HepG2 (cell line): Measurements from ENCODE around the gene SRCIN1. TPM values are rescaled to one million over a fixed set of nuclear protein-coding genes. Genes with fewer than 3 reads are reported as not detected.

Experiments used
- CC2D1A ChIP-seq: sonication (generic); formaldehyde crosslinking; IDR thresholded peaks from 2 replicates; pipeline ENCODE4 v1.8.1; 2023; ENCODE audit warnings: mild to moderate bottlenecking, missing genetic modification reagents
- CENPT ChIP-seq: sonication (generic); formaldehyde crosslinking; IDR thresholded peaks from 2 replicates; pipeline ENCODE4 v1.8.0; 2022; ENCODE audit warnings: low read depth, mild to moderate bottlenecking, moderate library complexity, missing genetic modification reagents
- FOXK1 ChIP-seq: sonication (generic); formaldehyde crosslinking; IDR thresholded peaks from 2 replicates; pipeline ENCODE4 v1.4.0; 2020; ENCODE audit warnings: low read depth, missing genetic modification reagents, borderline replicate concordance
- FOXO1 ChIP-seq: sonication (generic); formaldehyde crosslinking; IDR thresholded peaks from 2 replicates; pipeline ENCODE4 v1.4.0; 2020; ENCODE audit warnings: missing genetic modification reagents
- HNF4G ChIP-seq, 2 experiments: sonication (generic) in 1 of 2; formaldehyde crosslinking in 1 of 2; IDR thresholded peaks; 2 replicates each; pipeline versions ENCODE4 v1.4.0 to v1.6.1; 2011 to 2020; ENCODE audit warnings: borderline replicate concordance in 2 of 2, low read depth in 2 of 2, mild to moderate bottlenecking in 2 of 2, low read length in 1 of 2, missing genetic modification reagents in 1 of 2, moderate library complexity in 1 of 2
- HNRNPLL ChIP-seq: fragments of 200-400 bp; formaldehyde crosslinking; IDR thresholded peaks from 2 replicates; pipeline ENCODE4 v1.6.1; 2017; ENCODE audit warnings: mild to moderate bottlenecking, low read depth, low read length; ENCODE audit not compliant: poor library complexity, severe bottlenecking
- IRF1 ChIP-seq: sonication (generic); formaldehyde crosslinking; IDR thresholded peaks from 2 replicates; pipeline ENCODE4 v1.4.0; 2020; ENCODE audit warnings: low read depth, mild to moderate bottlenecking, missing genetic modification reagents
- JARID2 ChIP-seq: sonication (generic); formaldehyde crosslinking; IDR thresholded peaks from 2 replicates; pipeline ENCODE4 v1.8.1; 2023; ENCODE audit warnings: missing genetic modification reagents, inconsistent platforms; ENCODE audit not compliant: insufficient replicate concordance
- MBD4 ChIP-seq: IDR thresholded peaks from 2 replicates; pipeline ENCODE4 v1.6.1; 2012; ENCODE audit warnings: low read length, inconsistent platforms, borderline replicate concordance
- TEAD3 ChIP-seq: optimal IDR thresholded peaks from 2 replicates; pipeline ENCODE3; 2016; ENCODE audit warnings: borderline replicate concordance
- ZMAT3 ChIP-seq: sonication (generic); formaldehyde crosslinking; conservative IDR thresholded peaks from 2 replicates; pipeline ENCODE4 v1.7.0; 2021; ENCODE audit warnings: missing genetic modification reagents
- ZNF543 ChIP-seq: sonication (generic); formaldehyde crosslinking; IDR thresholded peaks from 2 replicates; pipeline ENCODE4 v1.4.0; 2020; ENCODE audit warnings: mild to moderate bottlenecking, missing genetic modification reagents
- ZNF724P ChIP-seq: sonication (generic); formaldehyde crosslinking; IDR thresholded peaks from 2 replicates; pipeline ENCODE4 v1.8.0; 2022; ENCODE audit warnings: missing genetic modification reagents, borderline replicate concordance
- ZNF780A ChIP-seq: sonication (generic); formaldehyde crosslinking; IDR thresholded peaks from 2 replicates; pipeline ENCODE4 v1.8.0; 2022; ENCODE audit warnings: mild to moderate bottlenecking, missing genetic modification reagents, moderate library complexity
- ZSCAN9 ChIP-seq: IDR thresholded peaks from 2 replicates; pipeline ENCODE4 v1.6.1; 2016; ENCODE audit warnings: borderline replicate concordance
- polyA plus RNA-seq, 8 experiments: library from polyadenylated mRNA; depleted of rRNA in 3 of 8; stranded (reverse) in 7 of 8; unstranded in 1 of 8; fragments of >200 nt; fragmentation: Illumina TruSeq in 4 of 8; extraction: Trizol in 4 of 8; gene quantifications; 2 replicates each; pipeline versions ENCODE4 v1.2.1 to v1.2.3, GENCODE V29; 2011 to 2016; ENCODE audit warnings: low read depth in 4 of 8, missing spikeins in 1 of 8, mixed read lengths in 1 of 8; ENCODE audit not compliant: insufficient read depth in 1 of 8
- total RNA-seq, 5 experiments: library from RNA; depleted of rRNA; stranded (reverse); fragments of >200 nt; fragmentation: Illumina TruSeq; extraction: Trizol; gene quantifications; 2 replicates each; pipeline ENCODE4 v1.2.3, GENCODE V29; 2016; ENCODE audit warnings: low read depth in 1 of 5
- TF ChIP-seq, protein P1 (sequence below): sonication (generic); formaldehyde crosslinking; IDR thresholded peaks from 2 replicates; pipeline ENCODE4 v1.5.0; 2020; ENCODE audit warnings: mild to moderate bottlenecking, missing genetic modification reagents, borderline replicate concordance
- TF ChIP-seq, protein P2 (sequence below): sonication (generic); formaldehyde crosslinking; IDR thresholded peaks from 2 replicates; pipeline ENCODE4 v1.4.0; 2020; ENCODE audit warnings: missing genetic modification reagents

The SRCIN1 gene
- total and polyA plus RNA-seq, 2 of the 13 experiments (the other 11 are each of a cell fraction or from before 2014, with no cell fraction given) = 1.2 to 9.6 TPM

GRCh38 chr17:38508954-38509771 lies 96.6 kb downstream of the SRCIN1 start (continued):
- TF ChIP-seq, protein P1, sequence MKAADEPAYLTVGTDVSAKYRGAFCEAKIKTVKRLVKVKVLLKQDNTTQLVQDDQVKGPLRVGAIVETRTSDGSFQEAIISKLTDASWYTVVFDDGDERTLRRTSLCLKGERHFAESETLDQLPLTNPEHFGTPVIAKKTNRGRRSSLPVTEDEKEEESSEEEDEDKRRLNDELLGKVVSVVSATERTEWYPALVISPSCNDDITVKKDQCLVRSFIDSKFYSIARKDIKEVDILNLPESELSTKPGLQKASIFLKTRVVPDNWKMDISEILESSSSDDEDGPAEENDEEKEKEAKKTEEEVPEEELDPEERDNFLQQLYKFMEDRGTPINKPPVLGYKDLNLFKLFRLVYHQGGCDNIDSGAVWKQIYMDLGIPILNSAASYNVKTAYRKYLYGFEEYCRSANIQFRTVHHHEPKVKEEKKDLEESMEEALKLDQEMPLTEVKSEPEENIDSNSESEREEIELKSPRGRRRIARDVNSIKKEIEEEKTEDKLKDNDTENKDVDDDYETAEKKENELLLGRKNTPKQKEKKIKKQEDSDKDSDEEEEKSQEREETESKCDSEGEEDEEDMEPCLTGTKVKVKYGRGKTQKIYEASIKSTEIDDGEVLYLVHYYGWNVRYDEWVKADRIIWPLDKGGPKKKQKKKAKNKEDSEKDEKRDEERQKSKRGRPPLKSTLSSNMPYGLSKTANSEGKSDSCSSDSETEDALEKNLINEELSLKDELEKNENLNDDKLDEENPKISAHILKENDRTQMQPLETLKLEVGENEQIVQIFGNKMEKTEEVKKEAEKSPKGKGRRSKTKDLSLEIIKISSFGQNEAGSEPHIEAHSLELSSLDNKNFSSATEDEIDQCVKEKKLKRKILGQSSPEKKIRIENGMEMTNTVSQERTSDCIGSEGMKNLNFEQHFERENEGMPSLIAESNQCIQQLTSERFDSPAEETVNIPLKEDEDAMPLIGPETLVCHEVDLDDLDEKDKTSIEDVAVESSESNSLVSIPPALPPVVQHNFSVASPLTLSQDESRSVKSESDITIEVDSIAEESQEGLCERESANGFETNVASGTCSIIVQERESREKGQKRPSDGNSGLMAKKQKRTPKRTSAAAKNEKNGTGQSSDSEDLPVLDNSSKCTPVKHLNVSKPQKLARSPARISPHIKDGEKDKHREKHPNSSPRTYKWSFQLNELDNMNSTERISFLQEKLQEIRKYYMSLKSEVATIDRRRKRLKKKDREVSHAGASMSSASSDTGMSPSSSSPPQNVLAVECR (CRISPR knock-in tag) = peak; percentile 32; the same call in 1 of the 2 replicates
- TF ChIP-seq CC2D1A (CRISPR knock-in tag) (no peak), IRF1 (CRISPR knock-in tag) (no peak), ZNF780A (CRISPR knock-in tag) (no peak), FOXK1 (CRISPR knock-in tag) (0 out of 2 replicates have a peak, but pooled peaks have one; percentile 53), HNF4G (IDR thresholded peaks at IDR 0.05; ENCODE audit: borderline replicate concordance, low read depth, low read length) (no peak), HNF4G (CRISPR knock-in tag; IDR thresholded peaks at IDR 0.05; ENCODE audit: borderline replicate concordance, low read depth) (no peak), ZNF543 (CRISPR knock-in tag) (no peak), TEAD3 (CRISPR knock-in tag) (peak; percentile 41), CENPT (no peak), ZSCAN9 (CRISPR knock-in tag) (no peak), ZNF724P (no peak), HNRNPLL (no peak), JARID2 (peak; percentile 29), MBD4 (no peak), ZMAT3 (CRISPR knock-in tag) (no peak), FOXO1 (CRISPR knock-in tag) (peak; percentile 26; the same call in 1 of the 2 replicates)
- TF ChIP-seq, protein P2, sequence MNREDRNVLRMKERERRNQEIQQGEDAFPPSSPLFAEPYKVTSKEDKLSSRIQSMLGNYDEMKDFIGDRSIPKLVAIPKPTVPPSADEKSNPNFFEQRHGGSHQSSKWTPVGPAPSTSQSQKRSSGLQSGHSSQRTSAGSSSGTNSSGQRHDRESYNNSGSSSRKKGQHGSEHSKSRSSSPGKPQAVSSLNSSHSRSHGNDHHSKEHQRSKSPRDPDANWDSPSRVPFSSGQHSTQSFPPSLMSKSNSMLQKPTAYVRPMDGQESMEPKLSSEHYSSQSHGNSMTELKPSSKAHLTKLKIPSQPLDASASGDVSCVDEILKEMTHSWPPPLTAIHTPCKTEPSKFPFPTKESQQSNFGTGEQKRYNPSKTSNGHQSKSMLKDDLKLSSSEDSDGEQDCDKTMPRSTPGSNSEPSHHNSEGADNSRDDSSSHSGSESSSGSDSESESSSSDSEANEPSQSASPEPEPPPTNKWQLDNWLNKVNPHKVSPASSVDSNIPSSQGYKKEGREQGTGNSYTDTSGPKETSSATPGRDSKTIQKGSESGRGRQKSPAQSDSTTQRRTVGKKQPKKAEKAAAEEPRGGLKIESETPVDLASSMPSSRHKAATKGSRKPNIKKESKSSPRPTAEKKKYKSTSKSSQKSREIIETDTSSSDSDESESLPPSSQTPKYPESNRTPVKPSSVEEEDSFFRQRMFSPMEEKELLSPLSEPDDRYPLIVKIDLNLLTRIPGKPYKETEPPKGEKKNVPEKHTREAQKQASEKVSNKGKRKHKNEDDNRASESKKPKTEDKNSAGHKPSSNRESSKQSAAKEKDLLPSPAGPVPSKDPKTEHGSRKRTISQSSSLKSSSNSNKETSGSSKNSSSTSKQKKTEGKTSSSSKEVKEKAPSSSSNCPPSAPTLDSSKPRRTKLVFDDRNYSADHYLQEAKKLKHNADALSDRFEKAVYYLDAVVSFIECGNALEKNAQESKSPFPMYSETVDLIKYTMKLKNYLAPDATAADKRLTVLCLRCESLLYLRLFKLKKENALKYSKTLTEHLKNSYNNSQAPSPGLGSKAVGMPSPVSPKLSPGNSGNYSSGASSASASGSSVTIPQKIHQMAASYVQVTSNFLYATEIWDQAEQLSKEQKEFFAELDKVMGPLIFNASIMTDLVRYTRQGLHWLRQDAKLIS (CRISPR knock-in tag) = no peak
